A172 (cell line): ENCODE results near the gene ADD1. TPM values are rescaled to one million over a fixed set of nuclear protein-coding genes. Genes with fewer than 3 reads are reported as not detected.

Experiments
- DNase-seq: peaks from one replicate; pipeline ENCODE4 v3.0.0-alpha.2; 2015; ENCODE audit warnings: low spot score
- total RNA-seq: library from RNA; depleted of rRNA; stranded (reverse); fragments of >200 nt; shearing (Covaris generic); gene quantifications from 2 replicates; pipeline ENCODE4 v1.2.3, GENCODE V29; 2014

The ADD1 gene
- total RNA-seq, 1 experiment from 2014 or later = 199 TPM

- peak; percentile 58 for DNase-seq
These were observed 37.8 kb upstream of the ADD1 start for GRCh38 chr4:2805712-2806389.

- DNase-seq = no peak
These were observed 37.0 kb upstream of the ADD1 start for GRCh38 chr4:2806390-2807355.

DNA sequence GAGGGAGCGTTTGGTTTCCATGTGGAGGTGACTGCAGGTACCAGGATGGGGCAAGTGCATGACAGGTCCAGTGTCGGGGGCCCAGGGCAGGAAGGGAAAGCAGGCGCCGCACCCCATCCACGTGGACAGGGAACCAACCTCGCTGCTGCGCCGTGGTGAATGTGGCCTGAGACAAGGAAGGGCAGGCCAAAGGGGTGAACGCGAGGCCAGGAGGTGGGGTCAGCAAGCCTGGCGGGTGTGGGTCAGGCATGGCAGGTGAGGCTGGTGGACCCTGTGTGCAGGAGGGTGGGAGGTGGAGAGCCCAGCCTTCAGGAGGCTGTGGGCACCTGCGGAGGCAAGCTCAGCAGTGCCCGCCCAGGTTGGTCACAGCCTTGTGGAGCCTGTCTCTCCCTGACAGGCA, 36.1 kb upstream of the ADD1 start:
- no peak for DNase-seq

- DNase-seq = no peak
These were observed 35.6 kb upstream of the ADD1 start for GRCh38 chr4:2808001-2808400.

DNA sequence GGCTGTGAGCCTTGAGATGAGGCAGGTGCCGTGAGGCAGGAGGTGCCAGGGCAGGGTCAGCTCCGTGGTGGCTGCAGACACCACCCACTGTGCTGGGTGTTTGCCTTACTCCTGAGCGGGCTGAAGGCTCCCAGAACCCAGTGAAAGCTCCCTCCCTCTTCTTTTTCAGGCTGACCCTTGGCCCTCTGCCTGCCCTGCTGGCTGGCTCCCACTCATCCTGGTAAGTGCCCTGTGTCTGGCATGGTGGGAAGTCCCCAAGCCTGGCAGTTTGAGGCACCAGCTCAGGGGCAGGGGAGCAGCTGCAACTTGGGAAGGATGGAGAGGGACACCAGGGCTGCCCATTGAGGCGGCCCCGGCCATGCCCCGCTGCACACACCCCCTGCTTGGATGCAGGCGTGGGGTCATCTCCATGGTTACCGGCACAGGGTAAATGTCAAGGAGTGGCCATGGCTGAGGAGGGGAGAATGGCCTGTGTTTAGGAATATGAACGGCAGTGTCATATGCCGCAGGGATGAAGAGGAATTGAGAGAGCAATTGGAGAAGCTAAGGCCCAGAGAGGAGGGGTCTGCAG, 33.9 kb upstream of the ADD1 start:
- peak; percentile 25 for DNase-seq

DNA sequence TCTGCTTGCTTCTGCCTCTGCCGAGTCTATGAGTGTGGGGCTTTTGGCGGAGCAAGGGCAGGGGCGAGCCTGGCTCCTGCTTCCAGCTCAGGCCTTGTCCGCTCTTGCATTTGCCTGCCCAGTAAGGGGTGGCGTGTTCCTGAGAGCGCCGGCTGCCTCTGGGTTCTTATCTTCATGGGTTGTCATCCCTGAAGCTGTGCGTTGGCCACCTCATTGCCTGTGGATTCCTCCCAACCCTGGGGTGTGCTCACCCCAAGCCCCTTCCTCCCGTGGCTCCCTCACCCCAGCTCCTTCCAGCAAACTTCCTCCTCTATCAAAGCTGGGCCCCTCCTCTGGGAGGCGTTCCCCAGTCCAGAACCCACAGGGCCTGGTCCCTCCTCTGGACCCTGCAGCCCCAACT, 33.3 kb upstream of the ADD1 start:
- no peak for DNase-seq

DNA sequence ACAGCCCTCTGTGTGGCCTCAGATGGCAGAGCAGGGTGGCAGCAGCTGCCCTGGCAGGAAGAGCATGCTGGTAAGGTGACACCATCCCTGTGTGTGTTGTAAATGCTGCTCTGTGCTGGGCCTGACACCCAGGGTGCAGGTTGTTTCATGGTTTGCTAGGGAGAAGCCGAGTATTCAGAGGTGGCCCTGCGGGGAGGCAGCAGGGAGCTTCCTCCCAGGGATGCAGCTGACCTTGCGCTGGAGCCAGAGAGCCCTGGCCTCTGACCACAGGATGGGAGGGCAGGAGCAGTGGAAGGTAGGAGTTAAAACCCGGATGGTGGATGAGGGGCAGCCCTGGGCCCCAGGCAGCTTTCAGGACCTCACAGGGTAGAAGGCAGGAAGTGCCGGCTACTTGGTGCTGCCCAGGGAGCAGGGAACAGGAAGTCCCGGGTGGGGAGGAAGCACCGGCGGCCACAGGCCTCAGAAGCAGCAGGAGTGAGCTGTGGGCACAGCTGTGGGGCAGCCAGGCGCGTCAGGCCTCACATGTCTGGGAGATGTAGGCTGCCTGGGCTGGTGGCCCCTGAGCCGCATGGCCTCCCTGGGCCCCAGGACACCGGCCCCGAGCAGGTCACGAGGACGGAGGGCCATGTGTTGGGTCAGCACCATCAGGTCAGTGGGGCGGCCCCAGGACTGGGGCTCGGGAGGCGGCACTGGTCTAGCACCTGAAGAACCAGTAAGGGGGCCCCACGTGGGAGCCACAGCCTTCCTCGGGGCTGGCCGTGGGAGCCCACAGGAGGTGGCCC, 31.6 kb upstream of the ADD1 start:
- peak; percentile 89 for DNase-seq

GRCh38 chr4:2812612-2813354, 30.9 kb upstream of the ADD1 start:
- no peak for DNase-seq

DNA sequence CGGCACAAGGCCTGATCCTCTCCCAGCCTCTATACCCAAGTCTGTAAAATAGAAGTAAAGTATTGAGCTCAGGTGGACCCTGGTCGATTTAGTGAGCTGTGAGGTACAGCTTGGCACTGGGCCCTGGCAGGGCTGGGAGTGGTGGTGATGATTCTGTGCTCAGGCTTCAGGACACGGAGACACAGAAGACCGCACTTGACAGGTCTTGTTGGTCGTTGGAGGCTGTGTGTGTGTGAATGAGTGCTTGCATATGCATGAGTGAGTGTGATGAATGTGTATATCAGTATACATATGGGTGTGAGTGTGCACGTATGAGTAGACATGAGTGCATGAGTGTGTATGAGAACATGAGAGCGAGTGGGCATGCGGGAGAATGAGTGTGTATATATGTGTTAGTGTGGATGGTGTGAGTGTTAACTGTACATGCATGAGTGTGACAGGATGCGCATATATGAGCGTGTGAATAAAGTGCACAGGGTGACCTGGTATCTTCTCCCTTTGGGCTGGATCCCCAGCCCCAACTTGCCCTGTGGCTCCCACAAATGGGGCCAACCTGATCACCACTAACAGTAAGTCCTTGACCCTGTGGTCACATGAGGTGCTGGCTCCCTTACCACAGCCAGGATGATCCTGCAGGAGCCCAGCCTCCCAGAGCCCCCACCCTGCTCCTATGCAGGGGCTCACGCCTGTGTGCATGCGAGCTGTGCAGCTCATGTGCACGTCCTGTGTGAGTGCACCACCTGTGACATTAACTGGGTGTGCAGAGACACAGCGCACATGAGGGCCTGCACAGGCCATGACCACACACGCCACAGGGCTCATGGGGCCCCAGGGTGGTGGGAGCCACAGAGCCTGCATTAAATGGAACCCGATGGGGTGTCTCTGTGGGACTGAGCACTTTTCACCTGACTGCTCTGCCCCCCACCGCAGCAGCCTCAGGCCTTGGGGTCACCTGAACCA, 29.9 kb upstream of the ADD1 start:
- DNase-seq = no peak

DNA sequence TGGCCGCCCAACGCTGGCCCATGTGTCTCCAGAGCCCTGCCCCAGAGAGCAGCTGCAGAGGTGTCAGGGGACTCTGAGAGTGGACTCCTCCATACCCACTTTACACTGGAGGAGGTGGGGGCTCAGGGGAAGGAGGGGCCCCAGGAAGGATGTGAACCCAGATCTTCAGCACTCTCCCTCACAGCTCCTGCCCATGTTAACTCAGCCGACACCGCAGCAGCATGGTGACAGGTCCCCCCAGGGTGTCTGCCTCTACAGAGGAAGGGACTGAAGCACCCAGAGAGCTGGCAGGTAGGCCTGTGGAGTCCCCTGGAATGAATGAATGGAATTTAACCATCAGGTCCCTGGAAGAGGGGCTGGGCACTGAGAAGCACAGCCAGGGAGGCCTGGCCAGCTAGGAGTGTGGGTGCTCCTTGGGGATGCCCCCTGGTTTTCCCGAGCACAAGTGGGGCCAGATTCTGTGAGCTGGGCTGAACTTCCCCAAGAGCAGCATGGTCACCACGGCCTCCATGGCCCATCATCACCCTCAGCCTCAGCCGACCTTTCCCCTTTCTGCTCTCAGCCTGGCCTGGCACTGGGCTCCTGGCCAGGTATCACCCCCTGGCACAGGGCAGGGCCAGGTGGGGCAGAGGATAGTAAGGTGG, 28.9 kb upstream of the ADD1 start:
- DNase-seq = no peak

GRCh38 chr4:2816401-2816954, 27.2 kb upstream of the ADD1 start:
- DNase-seq = no peak

- no peak for DNase-seq
These were observed 26.5 kb upstream of the ADD1 start for GRCh38 chr4:2817137-2817536.

DNA sequence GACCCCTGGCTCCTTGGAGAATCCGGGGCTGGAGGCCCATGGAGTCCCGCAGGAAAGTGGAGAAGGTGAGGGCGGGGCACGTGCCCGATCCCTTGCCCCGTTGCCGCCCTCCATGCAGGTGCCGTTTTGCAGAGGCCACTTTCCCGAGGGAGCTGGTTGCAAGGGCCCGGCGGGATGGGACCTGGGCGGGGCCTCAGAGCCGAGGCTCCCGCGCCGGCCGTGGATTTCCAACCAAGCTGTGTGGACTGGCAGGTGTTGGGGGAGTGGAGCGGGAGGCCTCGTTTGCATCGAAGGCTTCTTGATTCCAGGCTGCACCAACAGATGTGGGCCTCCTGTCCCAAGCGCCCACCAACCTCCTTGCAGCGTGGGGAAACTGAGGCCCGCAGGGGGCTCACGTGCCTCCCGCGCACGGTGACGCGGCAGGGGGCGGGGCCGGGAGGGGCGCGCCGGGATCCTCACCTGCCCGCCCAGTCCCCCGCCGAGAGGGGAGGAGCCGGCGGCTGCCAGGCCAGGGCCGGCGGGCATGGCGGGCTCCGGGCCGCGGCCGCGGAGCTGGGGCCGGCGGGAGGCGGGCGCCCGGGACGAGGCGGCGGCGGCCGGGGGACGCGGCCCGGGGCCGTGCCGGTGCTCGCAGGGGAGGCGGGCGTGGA, 25.8 kb upstream of the ADD1 start:
- DNase-seq = no peak

- no peak for DNase-seq
These were observed 25.2 kb upstream of the ADD1 start for GRCh38 chr4:2818351-2818939.

- DNase-seq = no peak
These were observed 24.1 kb upstream of the ADD1 start for GRCh38 chr4:2819244-2820215.

DNA sequence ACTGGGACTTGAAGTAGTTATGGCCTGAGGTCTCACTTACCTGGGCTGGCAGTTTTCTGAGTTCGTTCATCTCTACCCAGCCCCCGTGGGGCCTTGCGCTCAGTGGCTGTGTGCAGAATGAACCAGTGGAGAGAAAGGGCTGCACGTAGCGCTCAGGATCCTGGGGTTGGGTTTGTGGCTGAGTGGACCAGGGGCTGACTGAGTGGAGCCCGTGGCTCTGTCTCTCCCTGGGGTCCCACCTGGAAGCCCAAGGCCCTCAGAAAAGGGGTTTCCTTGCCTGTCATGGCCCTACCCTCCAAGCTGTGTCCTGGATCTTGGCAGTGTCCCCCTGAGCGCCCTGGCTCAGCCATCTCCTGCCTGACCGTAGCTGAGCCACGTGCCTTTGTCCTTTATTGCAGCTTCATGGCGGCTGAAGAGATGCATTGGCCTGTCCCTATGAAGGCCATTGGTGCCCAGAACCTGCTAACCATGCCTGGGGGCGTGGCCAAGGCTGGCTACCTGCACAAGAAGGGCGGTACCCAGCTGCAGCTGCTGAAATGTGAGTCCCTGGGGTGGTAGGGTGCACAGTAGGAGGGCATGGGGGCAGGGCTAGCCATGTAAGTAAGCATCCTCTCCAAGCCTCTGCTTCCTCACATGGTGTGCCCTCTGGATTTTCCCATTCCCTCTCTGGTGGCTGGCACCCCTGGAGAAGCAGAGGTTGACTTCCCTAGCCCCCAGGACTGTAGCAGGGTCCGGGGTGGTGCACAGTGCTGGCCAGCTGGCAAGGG, 23.2 kb upstream of the ADD1 start:
- DNase-seq = no peak
